HepG2 (cell line): Measurements from ENCODE around the gene PIEZO1. TPM values are rescaled to one million over a fixed set of nuclear protein-coding genes. Genes with fewer than 3 reads are reported as not detected.

Source experiments
- ATAC-seq: fragments of 200-7000 bp; cut with Tn5 transposase; 3 replicates; pipeline ENCODE4 v1.9.1; 2020; ENCODE audit warnings: mild to moderate bottlenecking, moderate library complexity
- BruUV-seq: library from RNA; stranded (reverse); fragments of 400-500 nt; replicated peaks from 2 replicates; lab custom pipeline; 2021; lab: Mats Ljungman, UMichigan
- CTCF ChIA-PET: fragments of 300-600 bp; formaldehyde crosslinking; extraction: SDS; loops from one replicate; lab custom pipeline; 2021; ENCODE audit warnings: low total read pairs, inconsistent platforms, low intra/inter-chr PET ratio; lab: Yijun Ruan, JAX
- POLR2A ChIA-PET: fragments of 350-600 bp; sonication (Branson Sonifier 250); formaldehyde crosslinking; loops from one replicate; lab custom pipeline; 2020; ENCODE audit warnings: antibody characterized with exemption, inconsistent platforms; lab: Yijun Ruan, JAX
- DNase-seq: peaks from one replicate; pipeline ENCODE4 v3.0.0-alpha.2; 2015; ENCODE audit warnings: low spot score
- FAIRE-seq: peaks from 3 replicates; lab custom pipeline; 2011; peaks lifted over from hg19 to GRCh38; lab: Jason Lieb, UNC
- H2AFZ ChIP-seq: one replicate; pipeline ENCODE4 v1.6.1; 2011; ENCODE audit warnings: low read length, inconsistent platforms
- H3K27ac ChIP-seq: fragments of 300-600 bp; 3 replicates; pipeline ENCODE4 v1.8.0; 2011; ENCODE audit warnings: mixed run types, mild to moderate bottlenecking, mixed read lengths, low read length, inconsistent platforms; ENCODE audit not compliant: insufficient read depth; ENCODE audit errors: extremely low read length
- H3K27me3 ChIP-seq, 2 experiments: fragments of 200-600 bp in 1 of 2; 2 replicates in 1 of 2; 3 replicates in 1 of 2; pipeline versions ENCODE4 v1.6.0 to v1.8.0; 2011; ENCODE audit warnings: low read length in 2 of 2, mild to moderate bottlenecking in 2 of 2, moderate library complexity in 2 of 2, inconsistent platforms in 1 of 2; ENCODE audit not compliant: insufficient read depth in 2 of 2, control insufficient read depth in 1 of 2
- H3K36me3 ChIP-seq, 2 experiments: fragments of 200-600 bp in 1 of 2; replicated peaks in 1 of 2; 2 replicates in 1 of 2; 3 replicates in 1 of 2; pipeline versions ENCODE4 v1.5.1 to v1.8.0; 2011; ENCODE audit warnings: low read length in 2 of 2, inconsistent platforms in 1 of 2; ENCODE audit not compliant: insufficient read depth in 2 of 2, control insufficient read depth in 1 of 2
- H3K4me1 ChIP-seq: 2 replicates; pipeline ENCODE4 v1.5.1; 2012; ENCODE audit warnings: low read length, inconsistent platforms; ENCODE audit not compliant: insufficient read depth
- H3K4me2 ChIP-seq: 2 replicates; pipeline ENCODE4 v1.6.0; 2011; ENCODE audit warnings: low read depth, low read length, inconsistent platforms
- H3K4me3 ChIP-seq, 3 experiments: fragments of 200-600 bp in 1 of 3; sonication (generic), shearing (Covaris generic) in 1 of 3; replicated peaks in 1 of 3; 2 replicates each; pipeline ENCODE4 v1.5.1; 2011 to 2016; ENCODE audit warnings: low read length in 3 of 3, inconsistent platforms in 2 of 3, low read depth in 2 of 3, mild to moderate bottlenecking in 2 of 3, control low read depth in 1 of 3, mixed read lengths in 1 of 3; ENCODE audit not compliant: insufficient read depth in 1 of 3
- H3K79me2 ChIP-seq: one replicate; pipeline ENCODE4 v1.6.1; 2011; ENCODE audit warnings: low read length, inconsistent platforms; ENCODE audit not compliant: insufficient read depth
- H3K9ac ChIP-seq: 2 replicates; pipeline ENCODE4 v1.6.0; 2011; ENCODE audit warnings: mild to moderate bottlenecking, low read depth, low read length, inconsistent platforms; ENCODE audit not compliant: insufficient read depth
- H3K9me3 ChIP-seq: 2 replicates; pipeline ENCODE4 v1.5.1; 2012; ENCODE audit warnings: mild to moderate bottlenecking, low read length
- H4K20me1 ChIP-seq: 2 replicates; pipeline ENCODE4 v1.6.0; 2011; ENCODE audit warnings: inconsistent platforms, mild to moderate bottlenecking, low read length, moderate library complexity; ENCODE audit not compliant: insufficient read depth
- HNRNPL ChIP-seq: fragments of 200-400 bp; formaldehyde crosslinking; IDR thresholded peaks from 2 replicates; pipeline ENCODE4 v1.6.1; 2017; ENCODE audit warnings: mild to moderate bottlenecking, low read depth, low read length
- MXI1 ChIP-seq: IDR thresholded peaks from 3 replicates; pipeline ENCODE4 v1.6.1; 2012; ENCODE audit warnings: low read depth, low read length, inconsistent platforms, borderline replicate concordance
- NFAT5 ChIP-seq: sonication (generic); formaldehyde crosslinking; IDR thresholded peaks from 2 replicates; pipeline ENCODE4 v1.4.0; 2020; ENCODE audit warnings: missing genetic modification reagents
- POLR2G ChIP-seq: fragments of 200-400 bp; formaldehyde crosslinking; IDR thresholded peaks from 2 replicates; pipeline ENCODE4 v1.6.1; 2018; ENCODE audit warnings: mild to moderate bottlenecking, low read depth, low read length, moderate library complexity
- TFAP4 ChIP-seq: sonication (generic); IDR thresholded peaks from 2 replicates; pipeline ENCODE4 v1.6.1; 2016; ENCODE audit warnings: low read depth, borderline replicate concordance
- ZNF275 ChIP-seq: sonication (generic); formaldehyde crosslinking; IDR thresholded peaks from 2 replicates; pipeline ENCODE4 v1.8.0; 2022; ENCODE audit warnings: missing genetic modification reagents, mild to moderate bottlenecking, inconsistent platforms, borderline replicate concordance
- WGBS: methylation state at CpG from one replicate; pipeline ENCODE4 v1.1.6; 2017; ENCODE audit warnings: low lambda C conversion rate; 5-methylcytosine and 5-hydroxymethylcytosine counted together
- in situ Hi-C: cut with HindIII; loops from 2 replicates; pipeline ENCODE4 v1.10.0; 2017; ENCODE audit warnings: low pct_unique_long_range_greater_than_20kb; ENCODE audit not compliant: extremely low pct_ligation_motif_present
- intact Hi-C: fragments of 100-400 bp; cut with micrococcal nuclease; formaldehyde crosslinking; loops from one replicate; pipeline ENCODE4 v1.10.0; 2022; ENCODE audit not compliant: unreplicated experiment
- polyA plus RNA-seq, 8 experiments: library from polyadenylated mRNA; depleted of rRNA in 3 of 8; stranded (reverse) in 7 of 8; unstranded in 1 of 8; fragments of >200 nt; fragmentation: Illumina TruSeq in 4 of 8; extraction: Trizol in 4 of 8; gene quantifications; 2 replicates each; pipeline versions ENCODE4 v1.2.1 to v1.2.3, GENCODE V29; 2011 to 2016; ENCODE audit warnings: low read depth in 4 of 8, missing spikeins in 1 of 8, mixed read lengths in 1 of 8; ENCODE audit not compliant: insufficient read depth in 1 of 8
- total RNA-seq, 5 experiments: library from RNA; depleted of rRNA; stranded (reverse); fragments of >200 nt; fragmentation: Illumina TruSeq; extraction: Trizol; gene quantifications; 2 replicates each; pipeline ENCODE4 v1.2.3, GENCODE V29; 2016; ENCODE audit warnings: low read depth in 1 of 5
- TF ChIP-seq, protein P1 (sequence below): sonication (generic); formaldehyde crosslinking; IDR thresholded peaks from 2 replicates; pipeline ENCODE4 v1.5.0; 2020; ENCODE audit warnings: missing genetic modification reagents, mild to moderate bottlenecking, borderline replicate concordance
- TF ChIP-seq, protein P2 (sequence below): sonication (generic); formaldehyde crosslinking; IDR thresholded peaks from 2 replicates; pipeline ENCODE4 v1.4.0; 2020; ENCODE audit warnings: missing genetic modification reagents

Gene PIEZO1
- total and polyA plus RNA-seq, 2 of the 13 experiments (the other 11 are each of a cell fraction or from before 2014, with no cell fraction given) = 67.9 to 85.0 TPM

- H2AFZ ChIP-seq = no peak overlapping the region
- 95% methylated on average over 30 of the region's 41 CpGs for WGBS
- ChIA-PET POLR2A (no interaction called here), CTCF (interaction anchor here (1.2 to 2.2 kb wide), 3 partner anchors 47 to 429 kb away, joined by 3 to 8 read pairs (median 6); partner anchors contain the start of gene PIEZO1)
- no peaks in the 10 kb centered on the region for H3K4me1 ChIP-seq
- no peak for FAIRE-seq
- no peaks in the 10 kb centered on the region for H3K27me3 ChIP-seq
- H3K27ac ChIP-seq = no peak overlapping the region
- peaks cover 2% of the 10 kb centered on the region for H4K20me1 ChIP-seq
- no peaks in the 10 kb centered on the region for H3K9me3 ChIP-seq
- ATAC-seq = no peak
- no peak overlapping the region for H3K4me2 ChIP-seq
- intact Hi-C loops = no loop called here
- TF ChIP-seq TFAP4 (no peak), POLR2G (0 out of 2 replicates have a peak, but pooled peaks have one; percentile 15), HNRNPL (peak; percentile 49; the same call in 1 of the 2 replicates), NFAT5 (CRISPR knock-in tag) (no peak), MXI1 (no peak), ZNF275 (CRISPR knock-in tag) (no peak)
- TF ChIP-seq, protein P1, sequence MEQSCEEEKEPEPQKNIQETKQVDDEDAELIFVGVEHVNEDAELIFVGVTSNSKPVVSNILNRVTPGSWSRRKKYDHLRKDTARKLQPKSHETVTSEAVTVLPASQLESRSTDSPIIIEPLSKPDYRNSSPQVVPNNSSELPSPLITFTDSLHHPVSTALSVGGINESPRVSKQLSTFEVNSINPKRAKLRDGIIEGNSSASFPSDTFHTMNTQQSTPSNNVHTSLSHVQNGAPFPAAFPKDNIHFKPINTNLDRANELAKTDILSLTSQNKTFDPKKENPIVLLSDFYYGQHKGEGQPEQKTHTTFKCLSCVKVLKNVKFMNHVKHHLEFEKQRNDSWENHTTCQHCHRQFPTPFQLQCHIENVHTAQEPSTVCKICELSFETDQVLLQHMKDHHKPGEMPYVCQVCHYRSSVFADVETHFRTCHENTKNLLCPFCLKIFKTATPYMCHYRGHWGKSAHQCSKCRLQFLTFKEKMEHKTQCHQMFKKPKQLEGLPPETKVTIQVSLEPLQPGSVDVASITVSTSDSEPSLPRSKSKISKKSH = 0 out of 2 replicates have a peak, but pooled peaks have one; percentile 14
- TF ChIP-seq, protein P2, sequence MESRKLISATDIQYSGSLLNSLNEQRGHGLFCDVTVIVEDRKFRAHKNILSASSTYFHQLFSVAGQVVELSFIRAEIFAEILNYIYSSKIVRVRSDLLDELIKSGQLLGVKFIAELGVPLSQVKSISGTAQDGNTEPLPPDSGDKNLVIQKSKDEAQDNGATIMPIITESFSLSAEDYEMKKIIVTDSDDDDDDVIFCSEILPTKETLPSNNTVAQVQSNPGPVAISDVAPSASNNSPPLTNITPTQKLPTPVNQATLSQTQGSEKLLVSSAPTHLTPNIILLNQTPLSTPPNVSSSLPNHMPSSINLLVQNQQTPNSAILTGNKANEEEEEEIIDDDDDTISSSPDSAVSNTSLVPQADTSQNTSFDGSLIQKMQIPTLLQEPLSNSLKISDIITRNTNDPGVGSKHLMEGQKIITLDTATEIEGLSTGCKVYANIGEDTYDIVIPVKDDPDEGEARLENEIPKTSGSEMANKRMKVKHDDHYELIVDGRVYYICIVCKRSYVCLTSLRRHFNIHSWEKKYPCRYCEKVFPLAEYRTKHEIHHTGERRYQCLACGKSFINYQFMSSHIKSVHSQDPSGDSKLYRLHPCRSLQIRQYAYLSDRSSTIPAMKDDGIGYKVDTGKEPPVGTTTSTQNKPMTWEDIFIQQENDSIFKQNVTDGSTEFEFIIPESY = peak; percentile 39; the same call in 1 of the 2 replicates
- no peak overlapping the region for H3K9ac ChIP-seq
- DNase-seq = no peak
- BruUV-seq = no TSS peak
- H3K79me2 ChIP-seq = no peaks in the 10 kb centered on the region
- no peak overlapping the region for H3K4me3 ChIP-seq
- H3K36me3 ChIP-seq = peaks cover 42 to 70% of the 10 kb centered on the region in 2 experiments; a peak in 4 of 5 replicates
- in situ Hi-C loops = no loop called here
These were observed 46.6 kb downstream of the PIEZO1 start for GRCh38 chr16:88738151-88739084.
